HepG2 (cell line): ENCODE data around the gene ATP8B4.

Source experiments
- ARNTL ChIP-seq: sonication (generic); formaldehyde crosslinking; IDR thresholded peaks from 2 replicates; pipeline ENCODE4 v1.4.0; 2020; ENCODE audit warnings: mild to moderate bottlenecking, missing genetic modification reagents
- CTCF ChIP-seq: sonication (generic); formaldehyde crosslinking; IDR thresholded peaks from 2 replicates; pipeline ENCODE4 v1.5.0; 2020; ENCODE audit warnings: mild to moderate bottlenecking, missing genetic modification reagents, moderate library complexity
- FOXP1 ChIP-seq, 2 experiments: fragments of 450-650 bp in 1 of 2; IDR thresholded peaks; 2 replicates each; pipeline ENCODE4 v1.6.1; 2017 to 2018; ENCODE audit warnings: antibody characterized with exemption in 1 of 2
- MNT ChIP-seq: fragments of 450-650 bp; IDR thresholded peaks from 2 replicates; pipeline ENCODE4 v1.6.1; 2016
- NCOR1 ChIP-seq: fragments of 200-600 bp; sonication (generic); IDR thresholded peaks from 2 replicates; pipeline ENCODE4 v1.7.0; 2017; ENCODE audit warnings: antibody characterized with exemption, low read length, borderline replicate concordance
- PAWR ChIP-seq: sonication (generic); formaldehyde crosslinking; IDR thresholded peaks from 2 replicates; pipeline ENCODE4 v1.4.0; 2020; ENCODE audit warnings: missing genetic modification reagents, mild to moderate bottlenecking, borderline replicate concordance
- SMC3 ChIP-seq: IDR thresholded peaks from 2 replicates; pipeline ENCODE4 v1.6.1; 2011; ENCODE audit warnings: low read length, improper control_type of control experiment
- TARDBP ChIP-seq: sonication (generic); formaldehyde crosslinking; IDR thresholded peaks from 2 replicates; pipeline ENCODE4 v1.8.0; 2022; ENCODE audit warnings: mild to moderate bottlenecking, missing genetic modification reagents
- TBX2 ChIP-seq: sonication (generic); formaldehyde crosslinking; IDR thresholded peaks from 2 replicates; pipeline ENCODE4 v1.5.0; 2020; ENCODE audit warnings: missing genetic modification reagents, mild to moderate bottlenecking, borderline replicate concordance
- TRIM24 ChIP-seq: sonication (generic); formaldehyde crosslinking; IDR thresholded peaks from 2 replicates; pipeline ENCODE4 v1.8.0; 2022; ENCODE audit warnings: mild to moderate bottlenecking, missing genetic modification reagents
- YEATS4 ChIP-seq: sonication (generic); formaldehyde crosslinking; IDR thresholded peaks from 2 replicates; pipeline ENCODE4 v1.4.0; 2020; ENCODE audit warnings: missing genetic modification reagents, borderline replicate concordance
- ZBTB7A ChIP-seq: sonication (generic); formaldehyde crosslinking; IDR thresholded peaks from 2 replicates; pipeline ENCODE4 v1.8.0; 2022; ENCODE audit warnings: mild to moderate bottlenecking, missing genetic modification reagents
- ZNF772 ChIP-seq: sonication (generic); formaldehyde crosslinking; IDR thresholded peaks from 2 replicates; pipeline ENCODE4 v1.5.0; 2020; ENCODE audit warnings: mild to moderate bottlenecking, missing genetic modification reagents
- ZNF782 ChIP-seq: sonication (generic); formaldehyde crosslinking; IDR thresholded peaks from 2 replicates; pipeline ENCODE4 v1.4.0; 2020; ENCODE audit warnings: missing genetic modification reagents, mild to moderate bottlenecking, borderline replicate concordance

GRCh38 chr15:49927189-49927861, 191.7 kb downstream of the ATP8B4 start:
- no peak for TF ChIP-seq ZNF772
- no peak for TF ChIP-seq CTCF (CRISPR knock-in tag)
- no peak for TF ChIP-seq YEATS4 (CRISPR knock-in tag)
- TF ChIP-seq NCOR1: no peak
- TF ChIP-seq TBX2 (CRISPR knock-in tag): no peak
- TF ChIP-seq ZBTB7A (CRISPR knock-in tag): no peak
- no peak for TF ChIP-seq SMC3
- TF ChIP-seq MNT: no peak
- TF ChIP-seq FOXP1 (IDR thresholded peaks at IDR 0.05): no peak
- no peak for TF ChIP-seq FOXP1 (CRISPR knock-in tag; IDR thresholded peaks at IDR 0.05)
- no peak for TF ChIP-seq ARNTL (CRISPR knock-in tag)
- no peak for TF ChIP-seq TRIM24 (CRISPR knock-in tag)
- no peak for TF ChIP-seq TARDBP (CRISPR knock-in tag)
- TF ChIP-seq ZNF782 (CRISPR knock-in tag): no peak
- TF ChIP-seq PAWR: no peak
